Esophagus squamous epithelium (tissue), 4 donors: ENCODE results near the gene PRELID2.

Source experiments
- CTCF ChIP-seq, 6 experiments: fragments of 450-650 bp in 4 of 6; fragments of 200-600 bp in 2 of 6; sonication (generic) in 2 of 6; IDR thresholded peaks; one replicate each; pipeline ENCODE4 v1.5.1; 2016 to 2019; ENCODE audit warnings: antibody characterized with exemption in 6 of 6, mild to moderate bottlenecking in 4 of 6, moderate library complexity in 4 of 6
- POLR2A ChIP-seq, 4 donors: fragments of 450-650 bp; IDR thresholded peaks; one replicate each; pipeline ENCODE4 v1.6.1; 2017; ENCODE audit warnings: antibody characterized with exemption in 4 of 4, mild to moderate bottlenecking in 4 of 4, moderate library complexity in 3 of 4

GRCh38 chr5:145718956-145719355 is 116.2 kb downstream of the PRELID2 start:
- TF ChIP-seq POLR2A (IDR thresholded peaks at IDR 0.05) = no peak
- TF ChIP-seq CTCF (IDR thresholded peaks at IDR 0.05) = no peak
